Type B pancreatic cell (in vitro differentiated cells): ENCODE results near the gene WDR46. TPM values are rescaled to one million over a fixed set of nuclear protein-coding genes. Genes with fewer than 3 reads are reported as not detected.

Experiments
- DNase-seq: peaks from one replicate; pipeline ENCODE4 v3.0.0; 2021; ENCODE audit warnings: mixed read lengths; ENCODE audit not compliant: unreplicated experiment; ENCODE audit errors: extremely low spot score
- H3K27ac Mint-ChIP-seq: 2 replicates; pipeline ENCODE4 v1.8.0; 2021; ENCODE audit warnings: mild to moderate bottlenecking, mixed read lengths
- H3K27me3 Mint-ChIP-seq: 2 replicates; pipeline ENCODE4 v1.8.0; 2021; ENCODE audit warnings: mixed read lengths
- H3K36me3 Mint-ChIP-seq: 2 replicates; pipeline ENCODE4 v1.8.0; 2021; ENCODE audit warnings: mixed read lengths
- H3K4me1 Mint-ChIP-seq: one replicate; pipeline ENCODE4 v1.8.0; 2021; ENCODE audit warnings: mixed read lengths; ENCODE audit not compliant: unreplicated experiment
- H3K4me3 Mint-ChIP-seq: 2 replicates; pipeline ENCODE4 v1.8.0; 2021; ENCODE audit warnings: mild to moderate bottlenecking, mixed read lengths
- H3K9me3 Mint-ChIP-seq: 2 replicates; pipeline ENCODE4 v1.8.0; 2021; ENCODE audit warnings: mixed read lengths
- CTCF ChIP-seq: fragments of 200-600 bp; sonication (generic); conservative IDR thresholded peaks from 2 replicates; pipeline ENCODE4 v1.5.0; 2021; ENCODE audit warnings: antibody characterized with exemption, mild to moderate bottlenecking
- total RNA-seq: library from RNA; stranded (reverse); gene quantifications from 2 replicates; pipeline ENCODE4 v1.2.1, GENCODE V29; 2021; ENCODE audit warnings: low replicate concordance

WDR46 gene
- total RNA-seq, 1 donor from 2014 or later: 67.4 TPM

GRCh38 chr6:33248643-33248931 lies 40.5 kb downstream of the WDR46 start:
- Mint-ChIP-seq H3K4me3 (peak overlapping the region; percentile 95), H3K9me3 (no peaks in the 10 kb centered on the region), H3K27me3 (peaks cover 8% of the 10 kb centered on the region), H3K27ac (peak overlapping the region; percentile 96), H3K36me3 (peaks cover 16% of the 10 kb centered on the region), H3K4me1 (peaks cover 28% of the 10 kb centered on the region)
- no peak for DNase-seq
- TF ChIP-seq CTCF: peak; percentile 14

GRCh38 chr6:33247977-33248642 lies 40.9 kb downstream of the WDR46 start:
- H3K9me3 Mint-ChIP-seq: no peaks in the 10 kb centered on the region
- peak overlapping the region; percentile 96 for H3K27ac Mint-ChIP-seq
- peaks cover 16% of the 10 kb centered on the region for H3K36me3 Mint-ChIP-seq
- peaks cover 28% of the 10 kb centered on the region for H3K4me1 Mint-ChIP-seq
- peak; percentile 98 for TF ChIP-seq CTCF
- peak; percentile 95 for DNase-seq
- H3K4me3 Mint-ChIP-seq: peak overlapping the region; percentile 95
- H3K27me3 Mint-ChIP-seq: peaks cover 12% of the 10 kb centered on the region

GRCh38 chr6:33243476-33243875 lies 45.6 kb downstream of the WDR46 start:
- H3K4me1 Mint-ChIP-seq: peaks cover 2% of the 10 kb centered on the region
- TF ChIP-seq CTCF: no peak
- H3K9me3 Mint-ChIP-seq: no peaks in the 10 kb centered on the region
- no peak overlapping the region for H3K27ac Mint-ChIP-seq
- H3K36me3 Mint-ChIP-seq: no peaks in the 10 kb centered on the region
- peaks cover 36% of the 10 kb centered on the region for H3K27me3 Mint-ChIP-seq
- DNase-seq: no peak
- no peak overlapping the region for H3K4me3 Mint-ChIP-seq

GRCh38 chr6:33241968-33242367 lies 47.1 kb downstream of the WDR46 start:
- no peak overlapping the region for H3K4me3 Mint-ChIP-seq
- no peak overlapping the region for H3K27ac Mint-ChIP-seq
- no peaks in the 10 kb centered on the region for H3K9me3 Mint-ChIP-seq
- no peak for TF ChIP-seq CTCF
- H3K4me1 Mint-ChIP-seq: no peaks in the 10 kb centered on the region
- peaks cover 40% of the 10 kb centered on the region for H3K27me3 Mint-ChIP-seq
- H3K36me3 Mint-ChIP-seq: no peaks in the 10 kb centered on the region
- DNase-seq: no peak

GRCh38 chr6:33237741-33238140 lies 51.3 kb downstream of the WDR46 start:
- no peak for DNase-seq
- Mint-ChIP-seq H3K27ac (no peak overlapping the region), H3K4me3 (no peak overlapping the region), H3K27me3 (peaks cover 37% of the 10 kb centered on the region), H3K36me3 (no peaks in the 10 kb centered on the region), H3K9me3 (no peaks in the 10 kb centered on the region), H3K4me1 (peaks cover 15% of the 10 kb centered on the region)
- no peak for TF ChIP-seq CTCF

- no peak for TF ChIP-seq CTCF
- H3K27me3 Mint-ChIP-seq: peaks cover 30% of the 10 kb centered on the region
- H3K9me3 Mint-ChIP-seq: no peaks in the 10 kb centered on the region
- H3K4me3 Mint-ChIP-seq: no peak overlapping the region
- peaks cover 15% of the 10 kb centered on the region for H3K4me1 Mint-ChIP-seq
- H3K36me3 Mint-ChIP-seq: no peaks in the 10 kb centered on the region
- no peak overlapping the region for H3K27ac Mint-ChIP-seq
- no peak for DNase-seq
Measured at GRCh38 chr6:33236852-33237251, 52.2 kb downstream of the WDR46 start.
